Uterus (tissue), 4 donors: Measurements from ENCODE around the gene KCNH2. TPM values are rescaled to one million over a fixed set of nuclear protein-coding genes. Genes with fewer than 3 reads are reported as not detected.
"Not testable (repeated sequence)": the region's sequence is repeated elsewhere in the genome, so short reads cannot be mapped to it uniquely, and the experiment has no call there.

Experiments
- DNase-seq, 2 donors: peaks; one replicate each; pipeline ENCODE4 v3.0.0-alpha.2; 2019 to 2020
- H3K27ac ChIP-seq, 2 donors: fragments of 200-600 bp; sonication (generic); 1 replicate in 1 of 2; 2 replicates in 1 of 2; pipeline ENCODE4 v1.5.1; 2016 to 2018
- H3K27me3 ChIP-seq, 2 donors: fragments of 200-600 bp; sonication (generic); one replicate each; pipeline ENCODE4 v1.5.1; 2018 to 2019; ENCODE audit warnings: control low read depth in 1 of 2
- H3K36me3 ChIP-seq, 2 donors: fragments of 200-600 bp; sonication (generic); one replicate each; pipeline ENCODE4 v1.5.1; 2019; ENCODE audit warnings: control low read depth in 1 of 2
- H3K4me1 ChIP-seq, 2 donors: fragments of 200-600 bp; sonication (generic); one replicate each; pipeline ENCODE4 v1.5.1; 2018 to 2019; ENCODE audit warnings: control low read depth in 1 of 2
- H3K4me3 ChIP-seq, 2 donors: fragments of 200-600 bp; sonication (generic); 1 replicate in 1 of 2; 2 replicates in 1 of 2; pipeline ENCODE4 v1.5.1; 2018 to 2019; ENCODE audit warnings: mild to moderate bottlenecking in 1 of 2
- H3K9me3 ChIP-seq, 2 donors: fragments of 200-600 bp; sonication (generic); one replicate each; pipeline ENCODE4 v1.5.1; 2019; ENCODE audit warnings: control low read depth in 1 of 2
- CTCF ChIP-seq, 4 experiments: fragments of 200-600 bp in 2 of 4; fragments of 450-650 bp in 2 of 4; sonication (generic) in 2 of 4; IDR thresholded peaks; one replicate each; pipeline ENCODE4 v1.5.1; 2016 to 2019; ENCODE audit warnings: antibody characterized with exemption in 4 of 4, mild to moderate bottlenecking in 2 of 4, moderate library complexity in 1 of 4
- POLR2A ChIP-seq, 2 donors: fragments of 450-650 bp; IDR thresholded peaks; one replicate each; pipeline ENCODE4 v1.6.1; 2016; ENCODE audit warnings: antibody characterized with exemption in 2 of 2, mild to moderate bottlenecking in 1 of 2, moderate library complexity in 1 of 2
- intact Hi-C: fragments of 100-400 bp; cut with DNase I; formaldehyde crosslinking; loops from one replicate; pipeline ENCODE4 v1.15.1; 2023; ENCODE audit warnings: low total_unique reads
- total RNA-seq, 4 donors: library from RNA; depleted of rRNA in 3 of 4; stranded (reverse); fragments of >200 nt in 3 of 4; gene quantifications; one replicate each; pipeline versions ENCODE4 v1.1.0 to v1.2.4, GENCODE V29; 2014 to 2023
- donor health status: DM: yes; HTN: yes; CAD: no.

Gene KCNH2
- total RNA-seq, 4 donors from 2014 or later = 9.1 to 51.0 (median 22.8) TPM

- intact Hi-C loops = no loop called here
- H3K9me3 ChIP-seq = no peaks in the 10 kb centered on the region
- no peak for DNase-seq
- no peaks in the 10 kb centered on the region for H3K36me3 ChIP-seq
- H3K4me1 ChIP-seq = peaks cover 0 to 6% of the 10 kb centered on the region in 2 donors
- H3K4me3 ChIP-seq = no peak overlapping the region
- no peaks in the 10 kb centered on the region for H3K27me3 ChIP-seq
- H3K27ac ChIP-seq = no peak overlapping the region
- no peak for TF ChIP-seq POLR2A (IDR thresholded peaks at IDR 0.05)
- TF ChIP-seq CTCF (IDR thresholded peaks at IDR 0.05) = no peak
Observed at GRCh38 chr7:150914196-150914595, 63.9 kb downstream of the KCNH2 start.

- intact Hi-C loops = no loop called here
Observed at GRCh38 chr7:150912427-150912826, 65.7 kb downstream of the KCNH2 start.

GRCh38 chr7:150911590-150912267 is 66.4 kb downstream of the KCNH2 start:
- no peak overlapping the region for H3K27ac ChIP-seq
- no peak overlapping the region for H3K4me3 ChIP-seq
- TF ChIP-seq POLR2A (IDR thresholded peaks at IDR 0.05) = no peak
- no peak for TF ChIP-seq CTCF (IDR thresholded peaks at IDR 0.05)
- H3K4me1 ChIP-seq = no peaks in the 10 kb centered on the region
- DNase-seq = no peak
- intact Hi-C loops = no loop called here
- no peaks in the 10 kb centered on the region for H3K36me3 ChIP-seq
- H3K27me3 ChIP-seq = no peaks in the 10 kb centered on the region
- H3K9me3 ChIP-seq = no peaks in the 10 kb centered on the region

More at GRCh38 chr7:150912427-150912826, 65.7 kb downstream of the KCNH2 start:
- H3K27ac ChIP-seq = no peak overlapping the region
- DNase-seq = no peak
- no peak for TF ChIP-seq CTCF (IDR thresholded peaks at IDR 0.05)
- no peak for TF ChIP-seq POLR2A (IDR thresholded peaks at IDR 0.05)
- no peaks in the 10 kb centered on the region for H3K4me1 ChIP-seq
- H3K27me3 ChIP-seq = no peaks in the 10 kb centered on the region
- H3K36me3 ChIP-seq = no peaks in the 10 kb centered on the region
- H3K4me3 ChIP-seq = no peak overlapping the region
- no peaks in the 10 kb centered on the region for H3K9me3 ChIP-seq

DNA sequence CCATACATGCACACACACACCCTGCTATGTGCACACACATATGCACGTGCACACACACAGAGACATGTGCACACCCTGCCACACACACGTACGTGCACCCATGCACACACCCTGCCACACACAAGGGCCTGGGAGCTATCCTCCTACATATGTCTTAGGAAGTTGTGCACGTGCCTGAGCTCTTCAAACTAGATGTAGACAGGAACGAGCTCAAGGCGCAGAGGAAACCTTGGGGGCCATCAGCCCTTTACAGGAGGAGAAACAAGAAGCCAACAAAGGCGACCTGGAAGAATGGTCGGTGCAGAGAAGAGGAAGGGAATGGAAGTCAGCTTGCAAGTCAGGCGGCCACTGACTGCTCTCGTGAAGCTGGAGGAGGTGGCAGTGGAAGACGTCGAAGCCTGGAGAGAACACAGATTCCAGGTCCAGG is 67.1 kb downstream of the KCNH2 start:
- Histone ChIP-seq H3K27ac (no peak overlapping the region), H3K36me3 (no peaks in the 10 kb centered on the region), H3K9me3 (no peaks in the 10 kb centered on the region), H3K27me3 (no peaks in the 10 kb centered on the region), H3K4me1 (no peaks in the 10 kb centered on the region), H3K4me3 (no peak overlapping the region)
- intact Hi-C loops = no loop called here
- TF ChIP-seq CTCF (IDR thresholded peaks at IDR 0.05) (no peak), POLR2A (IDR thresholded peaks at IDR 0.05) (no peak)
- DNase-seq = no peak

GRCh38 chr7:150910305-150910995 is 67.7 kb downstream of the KCNH2 start:
- DNase-seq, H3K9me3 ChIP-seq, H3K36me3 ChIP-seq, H3K27ac ChIP-seq, intact Hi-C loops, H3K4me3 ChIP-seq, H3K4me1 ChIP-seq, H3K27me3 ChIP-seq: not testable (repeated sequence)
